Neural crest cell (in vitro differentiated cells): ENCODE data around the gene NR1D2. TPM values are rescaled to one million over a fixed set of nuclear protein-coding genes. Genes with fewer than 3 reads are reported as not detected.

Experiments
- DNase-seq: peaks from one replicate; pipeline ENCODE4 v3.0.0; 2021; ENCODE audit warnings: low read depth, mixed read lengths, low spot score
- H3K27ac Mint-ChIP-seq: one replicate; pipeline ENCODE4 v1.8.0; 2021; ENCODE audit warnings: mild to moderate bottlenecking, mixed read lengths; ENCODE audit not compliant: unreplicated experiment
- H3K27me3 Mint-ChIP-seq: 2 replicates; pipeline ENCODE4 v1.8.0; 2021; ENCODE audit warnings: low read depth, mild to moderate bottlenecking, mixed read lengths
- H3K36me3 Mint-ChIP-seq: 2 replicates; pipeline ENCODE4 v1.8.0; 2021; ENCODE audit warnings: low read depth, mild to moderate bottlenecking, mixed read lengths
- H3K4me1 Mint-ChIP-seq: 2 replicates; pipeline ENCODE4 v1.8.0; 2021; ENCODE audit warnings: mixed read lengths
- H3K4me3 Mint-ChIP-seq: one replicate; pipeline ENCODE4 v1.8.0; 2021; ENCODE audit warnings: mild to moderate bottlenecking, mixed read lengths
- H3K9me3 Mint-ChIP-seq: 2 replicates; pipeline ENCODE4 v1.8.0; 2021; ENCODE audit warnings: mixed read lengths
- total RNA-seq: library from RNA; stranded (reverse); gene quantifications from 2 replicates; pipeline ENCODE4 v1.2.1, GENCODE V29; 2021
- TF ChIP-seq, protein P1 (sequence below): fragments of 200-600 bp; sonication (generic); conservative IDR thresholded peaks from 2 replicates; pipeline ENCODE4 v1.5.0; 2021; ENCODE audit warnings: antibody characterized with exemption, mild to moderate bottlenecking

Gene NR1D2
- total RNA-seq, 1 donor from 2014 or later = 8.6 TPM

DNA sequence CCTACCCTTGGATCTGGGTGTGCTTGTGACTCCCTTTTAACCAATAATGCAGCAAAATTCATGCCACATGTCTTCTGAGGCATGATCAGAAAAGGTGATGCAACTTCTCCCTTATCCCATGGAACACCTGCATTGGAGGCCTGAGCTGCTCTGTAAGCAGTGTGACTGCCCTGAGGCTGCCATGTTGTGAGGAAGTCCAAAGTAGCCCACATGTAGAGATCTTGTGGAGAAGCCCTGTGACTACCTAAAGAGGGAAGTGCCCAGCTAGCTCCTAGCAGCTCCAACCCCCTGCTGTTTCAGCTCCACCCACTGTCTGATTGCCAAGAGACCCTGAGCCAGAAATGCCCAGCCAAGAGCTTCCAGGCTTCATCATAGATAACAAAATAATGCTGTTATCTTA is 6.4 kb upstream of the NR1D2 start:
- TF ChIP-seq, protein P1, sequence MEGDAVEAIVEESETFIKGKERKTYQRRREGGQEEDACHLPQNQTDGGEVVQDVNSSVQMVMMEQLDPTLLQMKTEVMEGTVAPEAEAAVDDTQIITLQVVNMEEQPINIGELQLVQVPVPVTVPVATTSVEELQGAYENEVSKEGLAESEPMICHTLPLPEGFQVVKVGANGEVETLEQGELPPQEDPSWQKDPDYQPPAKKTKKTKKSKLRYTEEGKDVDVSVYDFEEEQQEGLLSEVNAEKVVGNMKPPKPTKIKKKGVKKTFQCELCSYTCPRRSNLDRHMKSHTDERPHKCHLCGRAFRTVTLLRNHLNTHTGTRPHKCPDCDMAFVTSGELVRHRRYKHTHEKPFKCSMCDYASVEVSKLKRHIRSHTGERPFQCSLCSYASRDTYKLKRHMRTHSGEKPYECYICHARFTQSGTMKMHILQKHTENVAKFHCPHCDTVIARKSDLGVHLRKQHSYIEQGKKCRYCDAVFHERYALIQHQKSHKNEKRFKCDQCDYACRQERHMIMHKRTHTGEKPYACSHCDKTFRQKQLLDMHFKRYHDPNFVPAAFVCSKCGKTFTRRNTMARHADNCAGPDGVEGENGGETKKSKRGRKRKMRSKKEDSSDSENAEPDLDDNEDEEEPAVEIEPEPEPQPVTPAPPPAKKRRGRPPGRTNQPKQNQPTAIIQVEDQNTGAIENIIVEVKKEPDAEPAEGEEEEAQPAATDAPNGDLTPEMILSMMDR = no peak
- no peaks in the 10 kb centered on the region for H3K36me3 Mint-ChIP-seq
- peaks cover 14% of the 10 kb centered on the region for H3K4me1 Mint-ChIP-seq
- H3K4me3 Mint-ChIP-seq = no peak overlapping the region
- no peak overlapping the region for H3K27ac Mint-ChIP-seq
- H3K27me3 Mint-ChIP-seq = peaks cover 9% of the 10 kb centered on the region
- no peaks in the 10 kb centered on the region for H3K9me3 Mint-ChIP-seq
- no peak for DNase-seq

DNA sequence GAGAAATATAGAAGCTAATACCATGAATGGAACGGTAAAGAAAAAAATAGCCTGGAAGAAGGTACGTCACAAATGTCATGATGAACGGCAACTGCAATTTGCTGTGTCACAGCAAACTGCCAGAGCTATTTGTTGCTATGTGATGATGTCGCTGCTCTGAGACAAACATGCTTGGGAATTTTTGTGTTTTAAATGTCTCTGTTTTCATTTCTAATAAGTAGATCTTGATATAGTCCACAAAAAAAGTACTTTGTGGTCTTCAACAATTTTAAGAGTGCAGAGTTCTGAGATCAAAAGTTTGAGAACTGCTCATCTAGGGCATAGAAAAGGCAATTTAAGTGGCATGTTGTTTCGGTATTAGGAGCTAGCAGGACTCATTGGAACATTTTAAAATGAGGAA is 4.3 kb upstream of the NR1D2 start:
- Mint-ChIP-seq H3K36me3 (no peaks in the 10 kb centered on the region), H3K27me3 (peaks cover 18% of the 10 kb centered on the region), H3K4me3 (peak overlapping the region; percentile 59), H3K27ac (no peak overlapping the region), H3K4me1 (peaks cover 17% of the 10 kb centered on the region), H3K9me3 (no peaks in the 10 kb centered on the region)
- TF ChIP-seq, protein P1 = no peak
- DNase-seq = no peak

DNA sequence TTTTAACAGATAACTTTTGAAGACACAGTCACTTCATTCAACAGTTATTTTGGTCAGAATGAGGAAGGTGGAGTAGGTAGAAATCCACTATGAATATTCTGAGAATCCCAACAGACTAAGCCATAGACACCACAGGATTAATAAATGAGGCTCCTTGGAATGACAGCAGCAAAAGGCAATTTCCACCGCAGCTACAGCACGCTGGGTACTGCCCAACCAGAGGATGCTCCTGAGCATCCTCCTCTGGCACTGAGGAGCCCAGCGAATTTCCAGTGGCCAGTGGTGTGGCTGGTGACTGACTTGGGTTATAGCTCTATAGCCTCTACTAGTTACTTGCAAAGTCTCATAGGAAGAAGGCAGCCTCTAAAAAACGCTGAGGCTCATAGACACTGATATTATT is 3.6 kb upstream of the NR1D2 start:
- DNase-seq = no peak
- peaks cover 17% of the 10 kb centered on the region for H3K4me1 Mint-ChIP-seq
- H3K36me3 Mint-ChIP-seq = no peaks in the 10 kb centered on the region
- no peak overlapping the region for H3K4me3 Mint-ChIP-seq
- H3K9me3 Mint-ChIP-seq = no peaks in the 10 kb centered on the region
- no peak overlapping the region for H3K27ac Mint-ChIP-seq
- H3K27me3 Mint-ChIP-seq = peaks cover 18% of the 10 kb centered on the region
- TF ChIP-seq, protein P1 = no peak

DNA sequence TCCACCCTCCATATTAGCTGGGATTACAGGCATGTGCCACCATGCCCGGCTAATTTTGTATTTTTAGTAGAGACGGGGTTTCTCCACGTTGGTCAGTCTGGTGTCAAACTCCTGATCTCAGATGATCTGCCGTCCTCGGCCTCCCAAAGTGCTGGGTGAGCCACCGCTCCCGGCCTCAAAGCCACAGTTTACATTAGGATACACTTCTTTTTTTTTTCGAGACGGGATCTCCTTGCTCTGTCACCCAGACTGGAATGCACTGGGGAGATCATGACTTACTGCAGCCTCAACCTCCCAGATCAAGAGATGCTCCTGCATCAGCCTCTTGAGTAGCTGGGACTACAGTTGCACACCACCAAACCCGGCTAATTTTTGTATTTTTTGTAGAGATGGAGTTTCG is 2.5 kb upstream of the NR1D2 start:
- no peak for DNase-seq
- H3K9me3 Mint-ChIP-seq = no peaks in the 10 kb centered on the region
- no peaks in the 10 kb centered on the region for H3K36me3 Mint-ChIP-seq
- H3K4me3 Mint-ChIP-seq = peak overlapping the region; percentile 48
- H3K27ac Mint-ChIP-seq = no peak overlapping the region
- peaks cover 18% of the 10 kb centered on the region for H3K4me1 Mint-ChIP-seq
- H3K27me3 Mint-ChIP-seq = peaks cover 18% of the 10 kb centered on the region
- TF ChIP-seq, protein P1 = no peak

DNA sequence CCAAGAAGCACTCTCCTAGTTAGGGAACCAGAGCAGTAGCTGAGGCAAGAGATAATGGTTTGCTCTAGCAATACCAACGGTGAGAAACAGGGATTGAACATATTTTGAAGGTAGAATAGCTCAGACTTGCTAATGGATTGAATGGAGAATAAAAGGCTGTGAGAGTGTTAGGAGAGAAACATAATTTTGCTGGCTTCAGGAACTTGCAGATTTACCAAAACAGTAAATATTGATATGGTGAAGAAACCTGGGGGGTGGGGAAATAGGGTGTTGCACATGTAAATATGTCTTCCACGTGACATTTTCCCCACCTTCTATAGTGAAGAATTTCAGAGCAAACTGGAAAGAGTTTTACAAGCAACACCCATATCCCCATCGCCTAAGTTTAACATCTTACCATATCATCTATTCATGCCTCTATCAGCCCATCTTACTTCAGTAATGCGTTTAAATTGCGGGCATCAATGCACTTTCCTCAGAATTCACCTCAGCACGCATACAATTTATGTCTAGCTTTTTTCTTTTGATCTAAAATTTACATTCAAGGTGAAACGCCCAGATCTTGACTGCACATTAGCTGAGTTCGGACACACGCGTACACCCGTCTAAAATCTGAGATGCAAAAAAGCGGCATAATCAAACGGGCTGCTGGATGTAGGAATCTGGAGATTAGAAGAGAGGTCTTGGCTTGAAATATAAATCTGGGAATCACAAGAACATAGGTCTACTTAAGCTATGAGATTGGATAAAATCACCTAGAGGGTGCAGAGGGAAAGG is 891 bp upstream of the NR1D2 start:
- H3K4me3 Mint-ChIP-seq = peak overlapping the region; percentile 89
- H3K36me3 Mint-ChIP-seq = no peaks in the 10 kb centered on the region
- H3K4me1 Mint-ChIP-seq = peaks cover 18% of the 10 kb centered on the region
- no peaks in the 10 kb centered on the region for H3K9me3 Mint-ChIP-seq
- TF ChIP-seq, protein P1 = no peak
- H3K27ac Mint-ChIP-seq = peak overlapping the region; percentile 57
- H3K27me3 Mint-ChIP-seq = peaks cover 18% of the 10 kb centered on the region
- no peak for DNase-seq
